ENCODE measurements around the gene EYA3.

Gene EYA3

GRCh38 chr1:27940870-27941560 lies 147.4 kb downstream of the EYA3 start:
- no peaks in the 10 kb centered on the region for H3K4me1 ChIP-seq (ENCODE audit: insufficient read depth, low read length)
- H3K36me3 ChIP-seq (ENCODE audit: insufficient read depth, low read length), result no peaks in the 10 kb centered on the region
- H3K9me3 ChIP-seq (ENCODE audit: low read length), result no peaks in the 10 kb centered on the region
- no peak overlapping the region for H2AFZ ChIP-seq (ENCODE audit: low read depth, low read length)
- H3K27me3 ChIP-seq (ENCODE audit: insufficient read depth, low read length), result peaks cover 12% of the 10 kb centered on the region
- no peak overlapping the region for H3K4me3 ChIP-seq (ENCODE audit: low read length)

GRCh38 chr1:27940297-27940696 lies 148.1 kb downstream of the EYA3 start:
- Histone ChIP-seq H2AFZ (ENCODE audit: low read depth, low read length) (no peak overlapping the region), H3K27me3 (ENCODE audit: insufficient read depth, low read length) (peaks cover 19% of the 10 kb centered on the region), H3K4me1 (ENCODE audit: insufficient read depth, low read length) (no peaks in the 10 kb centered on the region), H3K9me3 (ENCODE audit: low read length) (no peaks in the 10 kb centered on the region), H3K36me3 (ENCODE audit: insufficient read depth, low read length) (no peaks in the 10 kb centered on the region), H3K4me3 (ENCODE audit: low read length) (no peak overlapping the region)

GRCh38 chr1:27938488-27938887 lies 149.9 kb downstream of the EYA3 start:
- Histone ChIP-seq H3K4me3 (ENCODE audit: low read length) (no peak overlapping the region), H3K36me3 (ENCODE audit: insufficient read depth, low read length) (no peaks in the 10 kb centered on the region), H3K9me3 (ENCODE audit: low read length) (no peaks in the 10 kb centered on the region), H2AFZ (ENCODE audit: low read depth, low read length) (no peak overlapping the region), H3K27me3 (ENCODE audit: insufficient read depth, low read length) (peaks cover 24% of the 10 kb centered on the region), H3K4me1 (ENCODE audit: insufficient read depth, low read length) (peaks cover 8% of the 10 kb centered on the region)

- Histone ChIP-seq H2AFZ (ENCODE audit: low read depth, low read length) (no peak overlapping the region), H3K36me3 (ENCODE audit: insufficient read depth, low read length) (no peaks in the 10 kb centered on the region), H3K4me1 (ENCODE audit: insufficient read depth, low read length) (peaks cover 8% of the 10 kb centered on the region), H3K4me3 (ENCODE audit: low read length) (no peak overlapping the region), H3K9me3 (ENCODE audit: low read length) (no peaks in the 10 kb centered on the region), H3K27me3 (ENCODE audit: insufficient read depth, low read length) (peaks cover 24% of the 10 kb centered on the region)
Measured at GRCh38 chr1:27937524-27937836, 150.9 kb downstream of the EYA3 start.

- Histone ChIP-seq H3K4me3 (ENCODE audit: low read length) (no peak overlapping the region), H3K4me1 (ENCODE audit: insufficient read depth, low read length) (peaks cover 8% of the 10 kb centered on the region), H3K9me3 (ENCODE audit: low read length) (no peaks in the 10 kb centered on the region), H2AFZ (ENCODE audit: low read depth, low read length) (no peak overlapping the region), H3K36me3 (ENCODE audit: insufficient read depth, low read length) (no peaks in the 10 kb centered on the region), H3K27me3 (ENCODE audit: insufficient read depth, low read length) (peaks cover 24% of the 10 kb centered on the region)
Measured at GRCh38 chr1:27936370-27936769, 152.0 kb downstream of the EYA3 start.

GRCh38 chr1:27935721-27936120 lies 152.7 kb downstream of the EYA3 start:
- peaks cover 8% of the 10 kb centered on the region for H3K4me1 ChIP-seq (ENCODE audit: insufficient read depth, low read length)
- H3K4me3 ChIP-seq (ENCODE audit: low read length), result no peak overlapping the region
- H3K27me3 ChIP-seq (ENCODE audit: insufficient read depth, low read length), result peaks cover 24% of the 10 kb centered on the region
- H3K9me3 ChIP-seq (ENCODE audit: low read length), result no peaks in the 10 kb centered on the region
- no peaks in the 10 kb centered on the region for H3K36me3 ChIP-seq (ENCODE audit: insufficient read depth, low read length)
- H2AFZ ChIP-seq (ENCODE audit: low read depth, low read length), result no peak overlapping the region

- Histone ChIP-seq H3K9me3 (ENCODE audit: low read length) (no peaks in the 10 kb centered on the region), H2AFZ (ENCODE audit: low read depth, low read length) (peak within 1 kb of the TSS; percentile 21), H3K4me3 (ENCODE audit: low read length) (peak within 1 kb of the TSS; percentile 11), H3K4me1 (ENCODE audit: insufficient read depth, low read length) (peaks cover 8% of the 10 kb centered on the region), H3K36me3 (ENCODE audit: insufficient read depth, low read length) (no peaks in the 10 kb centered on the region), H3K27me3 (ENCODE audit: insufficient read depth, low read length) (peaks cover 24% of the 10 kb centered on the region)
Measured at GRCh38 chr1:27934818-27935549, 153.4 kb downstream of the EYA3 start, which contains the start of gene SMPDL3B. Gene SMPDL3B (plus strand): TSS chr1:27935000. CDS start chr1:27935184, 184 bp downstream.

GRCh38 chr1:27931759-27932158 lies 156.7 kb downstream of the EYA3 start:
- no peaks in the 10 kb centered on the region for H3K9me3 ChIP-seq (ENCODE audit: low read length)
- no peak overlapping the region for H3K4me3 ChIP-seq (ENCODE audit: low read length)
- H2AFZ ChIP-seq (ENCODE audit: low read depth, low read length), result no peak overlapping the region
- no peaks in the 10 kb centered on the region for H3K36me3 ChIP-seq (ENCODE audit: insufficient read depth, low read length)
- H3K27me3 ChIP-seq (ENCODE audit: insufficient read depth, low read length), result peaks cover 17% of the 10 kb centered on the region
- peaks cover 8% of the 10 kb centered on the region for H3K4me1 ChIP-seq (ENCODE audit: insufficient read depth, low read length)

GRCh38 chr1:27931184-27931583 lies 157.2 kb downstream of the EYA3 start:
- Histone ChIP-seq H2AFZ (ENCODE audit: low read depth, low read length) (no peak overlapping the region), H3K27me3 (ENCODE audit: insufficient read depth, low read length) (peaks cover 21% of the 10 kb centered on the region), H3K4me3 (ENCODE audit: low read length) (no peak overlapping the region)

GRCh38 chr1:27928216-27928954 lies 160.0 kb downstream of the EYA3 start:
- Histone ChIP-seq H3K4me1 (ENCODE audit: insufficient read depth, low read length) (no peaks in the 10 kb centered on the region), H3K9me3 (ENCODE audit: low read length) (no peaks in the 10 kb centered on the region), H3K36me3 (ENCODE audit: insufficient read depth, low read length) (no peaks in the 10 kb centered on the region), H2AFZ (ENCODE audit: low read depth, low read length) (no peak overlapping the region), H3K4me3 (ENCODE audit: low read length) (no peak overlapping the region), H3K27me3 (ENCODE audit: insufficient read depth, low read length) (peaks cover 9% of the 10 kb centered on the region)

More at GRCh38 chr1:27931184-27931583, 157.2 kb downstream of the EYA3 start:
- peaks cover 8% of the 10 kb centered on the region for H3K4me1 ChIP-seq (ENCODE audit: insufficient read depth, low read length)
- H3K36me3 ChIP-seq (ENCODE audit: insufficient read depth, low read length), result no peaks in the 10 kb centered on the region
- H3K9me3 ChIP-seq (ENCODE audit: low read length), result no peaks in the 10 kb centered on the region

- Histone ChIP-seq H2AFZ (ENCODE audit: low read depth, low read length) (no peak overlapping the region), H3K4me3 (ENCODE audit: low read length) (no peak overlapping the region), H3K36me3 (ENCODE audit: insufficient read depth, low read length) (no peaks in the 10 kb centered on the region), H3K9me3 (ENCODE audit: low read length) (no peaks in the 10 kb centered on the region), H3K4me1 (ENCODE audit: insufficient read depth, low read length) (no peaks in the 10 kb centered on the region), H3K27me3 (ENCODE audit: insufficient read depth, low read length) (peaks cover 13% of the 10 kb centered on the region)
Measured at GRCh38 chr1:27922272-27922671, 166.1 kb downstream of the EYA3 start.

Data from neuron (in vitro differentiated cells).